HepG2 (cell line): ENCODE results near the gene PGPEP1. TPM values are rescaled to one million over a fixed set of nuclear protein-coding genes. Genes with fewer than 3 reads are reported as not detected.

ENCODE experiments used
- ADNP ChIP-seq: sonication (generic); formaldehyde crosslinking; IDR thresholded peaks from 2 replicates; pipeline ENCODE4 v1.4.0; 2020; ENCODE audit warnings: missing genetic modification reagents
- BCLAF1 ChIP-seq: fragments of 450-650 bp; IDR thresholded peaks from 2 replicates; pipeline ENCODE4 v1.6.1; 2017; ENCODE audit warnings: mild to moderate bottlenecking
- CEBPG ChIP-seq: IDR thresholded peaks from 2 replicates; pipeline ENCODE4 v1.6.1; 2016
- CREBL2 ChIP-seq: sonication (generic); formaldehyde crosslinking; IDR thresholded peaks from 2 replicates; pipeline ENCODE4 v1.8.1; 2023; ENCODE audit warnings: missing genetic modification reagents, mild to moderate bottlenecking, borderline replicate concordance
- GATA4 ChIP-seq: sonication (generic); IDR thresholded peaks from 2 replicates; pipeline ENCODE4 v1.6.1; 2016; ENCODE audit warnings: antibody characterized with exemption, low read depth, borderline replicate concordance
- HIVEP1 ChIP-seq: sonication (generic); formaldehyde crosslinking; IDR thresholded peaks from 2 replicates; pipeline ENCODE4 v1.4.0; 2020; ENCODE audit warnings: mild to moderate bottlenecking, missing genetic modification reagents
- MXI1 ChIP-seq: IDR thresholded peaks from 3 replicates; pipeline ENCODE4 v1.6.1; 2012; ENCODE audit warnings: low read depth, low read length, inconsistent platforms, borderline replicate concordance
- PRDM4 ChIP-seq: sonication (generic); formaldehyde crosslinking; IDR thresholded peaks from 2 replicates; pipeline ENCODE4 v1.9.0; 2021; ENCODE audit warnings: missing genetic modification reagents, borderline replicate concordance
- PRPF4 ChIP-seq: fragments of 200-400 bp; formaldehyde crosslinking; IDR thresholded peaks from 2 replicates; pipeline ENCODE4 v1.6.1; 2016; ENCODE audit warnings: low read length, low read depth; ENCODE audit not compliant: poor library complexity, severe bottlenecking
- ZBTB8A ChIP-seq: sonication (generic); formaldehyde crosslinking; IDR thresholded peaks from 2 replicates; pipeline ENCODE4 v1.4.0; 2020; ENCODE audit warnings: mild to moderate bottlenecking, low read depth, missing genetic modification reagents, borderline replicate concordance
- ZC3H4 ChIP-seq: sonication (generic); formaldehyde crosslinking; IDR thresholded peaks from 2 replicates; pipeline ENCODE4 v1.4.0; 2020; ENCODE audit warnings: missing genetic modification reagents, borderline replicate concordance
- ZKSCAN1 ChIP-seq: fragments of 150-350 bp; IDR thresholded peaks from 2 replicates; pipeline ENCODE4 v1.6.1; 2014; ENCODE audit warnings: low read length
- ZNF501 ChIP-seq: sonication (generic); formaldehyde crosslinking; IDR thresholded peaks from 2 replicates; pipeline ENCODE4 v1.5.1; 2020; ENCODE audit warnings: mild to moderate bottlenecking, moderate library complexity, missing genetic modification reagents
- ZNF576 ChIP-seq: sonication (generic); formaldehyde crosslinking; IDR thresholded peaks from 2 replicates; pipeline ENCODE4 v1.4.0; 2020; ENCODE audit warnings: mild to moderate bottlenecking, missing genetic modification reagents
- ZNF646 ChIP-seq: sonication (generic); formaldehyde crosslinking; IDR thresholded peaks from 2 replicates; pipeline ENCODE4 v1.9.0; 2021; ENCODE audit warnings: mild to moderate bottlenecking, missing genetic modification reagents
- ZNF75D ChIP-seq: sonication (generic); formaldehyde crosslinking; IDR thresholded peaks from 2 replicates; pipeline ENCODE4 v1.8.1; 2023; ENCODE audit warnings: missing genetic modification reagents, mild to moderate bottlenecking, borderline replicate concordance
- polyA plus RNA-seq, 8 experiments: library from polyadenylated mRNA; depleted of rRNA in 3 of 8; stranded (reverse) in 7 of 8; unstranded in 1 of 8; fragments of >200 nt; fragmentation: Illumina TruSeq in 4 of 8; extraction: Trizol in 4 of 8; gene quantifications; 2 replicates each; pipeline versions ENCODE4 v1.2.1 to v1.2.3, GENCODE V29; 2011 to 2016; ENCODE audit warnings: low read depth in 4 of 8, missing spikeins in 1 of 8, mixed read lengths in 1 of 8; ENCODE audit not compliant: insufficient read depth in 1 of 8
- total RNA-seq, 5 experiments: library from RNA; depleted of rRNA; stranded (reverse); fragments of >200 nt; fragmentation: Illumina TruSeq; extraction: Trizol; gene quantifications; 2 replicates each; pipeline ENCODE4 v1.2.3, GENCODE V29; 2016; ENCODE audit warnings: low read depth in 1 of 5

The PGPEP1 gene
- total and polyA plus RNA-seq, 2 of the 13 experiments (the other 11 are each of a cell fraction or from before 2014, with no cell fraction given), result 53.1 to 56.6 TPM

- no peak for TF ChIP-seq ZNF646
- TF ChIP-seq ZNF75D (CRISPR knock-in tag), result no peak
- no peak for TF ChIP-seq ZKSCAN1
- TF ChIP-seq PRPF4, result peak; percentile 16
- TF ChIP-seq ZNF576, result no peak
- no peak for TF ChIP-seq PRDM4 (CRISPR knock-in tag)
- no peak; the same call in 1 of the 2 replicates for TF ChIP-seq HIVEP1 (CRISPR knock-in tag)
- TF ChIP-seq ZNF501 (CRISPR knock-in tag), result peak; percentile 78
- no peak for TF ChIP-seq ADNP (CRISPR knock-in tag)
- TF ChIP-seq GATA4, result peak; percentile 80; the same call in 1 of the 2 replicates
- no peak for TF ChIP-seq MXI1
- TF ChIP-seq CEBPG (CRISPR knock-in tag), result peak; percentile 98
- TF ChIP-seq ZBTB8A (CRISPR knock-in tag), result no peak
- TF ChIP-seq BCLAF1, result no peak
- no peak for TF ChIP-seq CREBL2 (CRISPR knock-in tag)
- TF ChIP-seq ZC3H4 (CRISPR knock-in tag), result no peak
These were observed 24.6 kb downstream of the PGPEP1 start (continued) for GRCh38 chr19:18364826-18365528.
